GM23338 (cell line): ENCODE results near the gene MYO5B. TPM values are rescaled to one million over a fixed set of nuclear protein-coding genes. Genes with fewer than 3 reads are reported as not detected.

Experiments used
- ATAC-seq: fragments of 200-7000 bp; cut with Tn5 transposase; 3 replicates; pipeline ENCODE4 v1.9.1; 2020
- DNase-seq: peaks from one replicate; pipeline ENCODE4 v3.0.0-alpha.2; 2015; ENCODE audit warnings: low spot score
- H2AFZ ChIP-seq: fragments of 200-600 bp; sonication (generic); 2 replicates; pipeline ENCODE4 v1.8.0; 2016; ENCODE audit warnings: antibody characterized with exemption, mild to moderate bottlenecking, moderate library complexity
- H3F3A ChIP-seq: fragments of 200-600 bp; sonication (generic); replicated peaks from 2 replicates; pipeline ENCODE4 v1.8.0; 2017; ENCODE audit warnings: antibody characterized with exemption, mixed run types, low read depth
- H3K27ac ChIP-seq: fragments of 200-600 bp; sonication (generic); 2 replicates; pipeline ENCODE4 v1.6.1; 2016; ENCODE audit warnings: low read depth
- H3K27me3 ChIP-seq: fragments of 200-600 bp; sonication (generic); 2 replicates; pipeline ENCODE4 v1.8.0; 2016; ENCODE audit warnings: mild to moderate bottlenecking, mixed run types, moderate library complexity; ENCODE audit not compliant: insufficient read depth
- H3K36me3 ChIP-seq: fragments of 200-600 bp; sonication (generic); 2 replicates; pipeline ENCODE4 v1.8.0; 2016; ENCODE audit warnings: mild to moderate bottlenecking; ENCODE audit not compliant: insufficient read depth
- H3K4me1 ChIP-seq: fragments of 200-600 bp; sonication (generic); 2 replicates; pipeline ENCODE4 v1.8.0; 2016; ENCODE audit warnings: mild to moderate bottlenecking, moderate library complexity; ENCODE audit not compliant: insufficient read depth
- H3K4me2 ChIP-seq: fragments of 200-600 bp; sonication (generic); 2 replicates; pipeline ENCODE4 v1.7.1; 2017; ENCODE audit warnings: mixed run types
- H3K4me3 ChIP-seq: fragments of 200-600 bp; sonication (generic); 2 replicates; pipeline ENCODE4 v1.6.1; 2016; ENCODE audit warnings: mixed run types
- H3K79me2 ChIP-seq: fragments of 200-600 bp; sonication (generic); replicated peaks from 2 replicates; pipeline ENCODE4 v1.8.0; 2017; ENCODE audit warnings: mild to moderate bottlenecking; ENCODE audit not compliant: insufficient read depth
- H3K9me2 ChIP-seq: fragments of 200-600 bp; sonication (generic); 2 replicates; pipeline ENCODE4 v1.8.0; 2017; ENCODE audit not compliant: insufficient read depth
- H4K20me1 ChIP-seq: fragments of 200-600 bp; sonication (generic); replicated peaks from 2 replicates; pipeline ENCODE4 v1.8.0; 2017; ENCODE audit warnings: mild to moderate bottlenecking; ENCODE audit not compliant: insufficient read depth
- H3K27ac Mint-ChIP-seq: 2 replicates; pipeline ENCODE4 v1.8.0; 2020; ENCODE audit warnings: inconsistent platforms, mild to moderate bottlenecking, moderate library complexity, mixed read lengths
- H3K27me3 Mint-ChIP-seq: 3 replicates; pipeline ENCODE4 v1.8.0; 2022; ENCODE audit warnings: low read depth, mild to moderate bottlenecking, moderate library complexity, mixed read lengths, inconsistent platforms; ENCODE audit not compliant: insufficient read depth, poor library complexity
- H3K36me3 Mint-ChIP-seq: 3 replicates; pipeline ENCODE4 v1.8.0; 2021; ENCODE audit warnings: low read depth, mild to moderate bottlenecking, inconsistent platforms, moderate library complexity, mixed read lengths
- H3K4me1 Mint-ChIP-seq: 3 replicates; pipeline ENCODE4 v1.8.0; 2020; ENCODE audit warnings: mild to moderate bottlenecking, inconsistent platforms, mixed read lengths
- H3K4me3 Mint-ChIP-seq: 3 replicates; pipeline ENCODE4 v1.8.0; 2021; ENCODE audit warnings: moderate library complexity, mild to moderate bottlenecking, inconsistent platforms, mixed read lengths
- H3K9me3 Mint-ChIP-seq: 3 replicates; pipeline ENCODE4 v1.8.0; 2020; ENCODE audit warnings: moderate library complexity, mild to moderate bottlenecking, inconsistent platforms, mixed read lengths
- CREB1 ChIP-seq: fragments of 250-450 bp; sonication (Bioruptor Pico); IDR thresholded peaks from 2 replicates; pipeline ENCODE4 v1.5.0; 2020; ENCODE audit warnings: low read depth, mild to moderate bottlenecking, moderate library complexity
- CTCF ChIP-seq, 2 experiments: fragments of 200-600 bp in 1 of 2; sonication (generic) in 1 of 2; conservative IDR thresholded peaks; 2 replicates each; pipeline versions ENCODE4 v1.5.1 to v1.6.1; 2016 to 2017; ENCODE audit warnings: antibody characterized with exemption in 2 of 2, low read depth in 2 of 2, mild to moderate bottlenecking in 2 of 2, moderate library complexity in 1 of 2
- ETS1 ChIP-seq: IDR thresholded peaks from 2 replicates; pipeline ENCODE4 v1.6.1; 2016; ENCODE audit warnings: antibody characterized with exemption
- EZH2 ChIP-seq: fragments of 200-600 bp; sonication (generic); IDR thresholded peaks from one replicate; pipeline ENCODE4 v1.8.0; 2017; ENCODE audit warnings: antibody characterized with exemption, mild to moderate bottlenecking, low read depth; ENCODE audit not compliant: unreplicated experiment
- EZH2phosphoT487 ChIP-seq: fragments of 200-600 bp; sonication (generic); IDR thresholded peaks from one replicate; pipeline ENCODE4 v1.8.1; 2018; ENCODE audit warnings: antibody characterized with exemption; ENCODE audit not compliant: unreplicated experiment
- JUNB ChIP-seq: IDR thresholded peaks from one replicate; pipeline ENCODE4 v1.6.1; 2016; ENCODE audit warnings: antibody characterized with exemption; ENCODE audit not compliant: unreplicated experiment
- NANOG ChIP-seq: IDR thresholded peaks from 2 replicates; pipeline ENCODE4 v1.6.1; 2016; ENCODE audit warnings: antibody characterized with exemption, borderline replicate concordance
- POLR2AphosphoS5 ChIP-seq: IDR thresholded peaks from 2 replicates; pipeline ENCODE4 v1.6.1; 2016; ENCODE audit warnings: antibody characterized with exemption, low read depth
- STAT1 ChIP-seq: IDR thresholded peaks from one replicate; pipeline ENCODE4 v1.6.1; 2016; ENCODE audit warnings: antibody characterized with exemption; ENCODE audit not compliant: unreplicated experiment
- ZNF114 ChIP-seq: fragments of 250-450 bp; sonication (Bioruptor Pico); IDR thresholded peaks from 2 replicates; pipeline ENCODE4 v1.5.0; 2020; ENCODE audit warnings: mild to moderate bottlenecking, moderate library complexity
- ZNF331 ChIP-seq: fragments of 250-450 bp; sonication (Bioruptor Pico); IDR thresholded peaks from 2 replicates; pipeline ENCODE4 v1.5.0; 2020; ENCODE audit warnings: low read depth, mild to moderate bottlenecking, moderate library complexity
- ZNF462 ChIP-seq: fragments of 250-450 bp; sonication (Bioruptor Pico); IDR thresholded peaks from 2 replicates; pipeline ENCODE4 v1.5.0; 2020; ENCODE audit warnings: mild to moderate bottlenecking, moderate library complexity
- polyA plus RNA-seq: library from polyadenylated mRNA; unstranded; fragments of >200 nt; fragmentation: Nextera tagmentation; extraction: Ambion mirVana; gene quantifications from 2 replicates; pipeline ENCODE4 v1.2.1, GENCODE V29; 2016
- total RNA-seq: library from RNA; depleted of rRNA; stranded (reverse); fragments of >200 nt; shearing (Covaris generic); gene quantifications from 2 replicates; pipeline ENCODE4 v1.2.3, GENCODE V29; 2014

Gene MYO5B
- total and polyA plus RNA-seq, 2 experiments from 2014 or later, result 3.2 to 19.1 TPM

- TF ChIP-seq ZNF462, result no peak
- no peak for TF ChIP-seq STAT1
- TF ChIP-seq POLR2AphosphoS5, result no peak
These were observed 374.9 kb downstream of the MYO5B start (continued) for GRCh38 chr18:49819823-49820671.

GRCh38 chr18:49819071-49819662, 375.8 kb downstream of the MYO5B start:
- Histone ChIP-seq H3K4me3 (no peak overlapping the region), H3F3A (no peaks in the 10 kb centered on the region), H2AFZ (no peak overlapping the region), H4K20me1 (no peaks in the 10 kb centered on the region), H3K27me3 (no peaks in the 10 kb centered on the region), H3K4me1 (no peaks in the 10 kb centered on the region; the same call in 1 of the 2 replicates), H3K79me2 (peaks cover 3% of the 10 kb centered on the region; the same call in 1 of the 2 replicates), H3K36me3 (no peaks in the 10 kb centered on the region; the same call in 1 of the 2 replicates), H3K9me2 (no peaks in the 10 kb centered on the region), H3K27ac (no peak overlapping the region), H3K4me2 (no peak overlapping the region)
- ATAC-seq (no peak), DNase-seq (no peak)
- Mint-ChIP-seq H3K9me3 (no peaks in the 10 kb centered on the region), H3K27me3 (peaks cover 2% of the 10 kb centered on the region), H3K4me1 (peaks cover 6% of the 10 kb centered on the region; the same call in 2 of the 3 replicates), H3K27ac (no peak overlapping the region), H3K4me3 (no peak overlapping the region), H3K36me3 (no peaks in the 10 kb centered on the region; the same call in 2 of the 3 replicates)
- TF ChIP-seq ZNF331 (CRISPR knock-in tag), result no peak
- TF ChIP-seq ETS1, result no peak
- TF ChIP-seq CREB1 (CRISPR knock-in tag), result no peak
- no peak for TF ChIP-seq EZH2
- TF ChIP-seq ZNF114 (CRISPR knock-in tag), result no peak
- no peak for TF ChIP-seq STAT1
- TF ChIP-seq EZH2phosphoT487, result no peak
- no peak for TF ChIP-seq JUNB
- no peak for TF ChIP-seq NANOG
- no peak for TF ChIP-seq CTCF (conservative IDR thresholded peaks at IDR 0.05; ENCODE audit: low read depth in 2 of 2)
